ENCODE data around the gene FRS2.

GRCh38 chr12:69437073-69437472 lies 33.1 kb upstream of the FRS2 start:
- TF ChIP-seq CTCF (IDR thresholded peaks at IDR 0.05) (no peak), POLR2AphosphoS5 (IDR thresholded peaks at IDR 0.05) (no peak)

All from prostate gland (tissue), 2 donors.